Erythroblast (primary cell): ENCODE results near the gene E2F2.

Experiments
- GATA1 ChIP-seq: IDR thresholded peaks from 2 replicates; pipeline ENCODE4 v1.6.1; 2011; ENCODE audit warnings: low read depth, mild to moderate bottlenecking, control low read depth, low read length, moderate library complexity
- POLR2A ChIP-seq: IDR thresholded peaks from 2 replicates; pipeline ENCODE4 v1.6.1; 2011; ENCODE audit warnings: mild to moderate bottlenecking, low read length

DNA sequence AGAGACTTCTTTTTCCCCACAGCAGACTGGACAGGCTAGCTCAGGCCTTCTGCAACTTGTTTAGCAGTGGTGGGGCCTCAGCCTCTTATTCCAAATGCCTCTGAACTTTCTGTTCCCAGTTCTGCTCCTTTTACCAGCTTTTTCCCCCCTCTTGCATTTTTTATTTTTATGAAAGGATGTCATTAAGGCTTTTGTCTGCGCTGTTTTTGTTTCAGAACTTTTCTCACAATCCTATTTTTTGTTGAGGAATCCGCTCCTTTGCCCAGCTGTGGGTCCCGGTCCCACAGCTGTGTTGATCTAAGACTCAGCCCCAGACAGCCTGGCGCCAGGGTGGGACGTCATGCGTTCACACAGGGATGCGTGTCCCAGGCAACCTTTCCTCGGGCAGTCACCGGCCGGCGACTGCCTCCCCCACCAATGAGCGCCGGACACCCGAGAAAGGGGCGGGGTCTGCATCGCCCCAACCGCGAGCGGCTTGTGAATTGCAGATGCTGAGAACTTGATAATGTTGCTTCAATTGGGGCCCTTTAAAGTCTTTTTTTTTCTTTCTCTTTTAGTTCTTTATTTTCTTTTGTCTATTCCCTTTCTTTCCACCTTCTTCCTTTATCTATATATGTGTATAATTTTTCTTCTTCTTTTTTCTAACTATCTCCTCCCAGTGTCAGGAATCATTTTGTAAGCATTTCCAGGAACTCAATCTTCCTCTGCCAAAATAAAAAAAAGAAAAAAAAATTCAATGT is 31.3 kb upstream of the E2F2 start:
- TF ChIP-seq POLR2A: no peak
- no peak for TF ChIP-seq GATA1
